ENCODE measurements around the gene TMEM229B. TPM values are rescaled to one million over a fixed set of nuclear protein-coding genes. Genes with fewer than 3 reads are reported as not detected.

The TMEM229B gene
- total and polyA plus RNA-seq, 4 donors = 0.40 to 2.0 (median 1.6) TPM

DNA sequence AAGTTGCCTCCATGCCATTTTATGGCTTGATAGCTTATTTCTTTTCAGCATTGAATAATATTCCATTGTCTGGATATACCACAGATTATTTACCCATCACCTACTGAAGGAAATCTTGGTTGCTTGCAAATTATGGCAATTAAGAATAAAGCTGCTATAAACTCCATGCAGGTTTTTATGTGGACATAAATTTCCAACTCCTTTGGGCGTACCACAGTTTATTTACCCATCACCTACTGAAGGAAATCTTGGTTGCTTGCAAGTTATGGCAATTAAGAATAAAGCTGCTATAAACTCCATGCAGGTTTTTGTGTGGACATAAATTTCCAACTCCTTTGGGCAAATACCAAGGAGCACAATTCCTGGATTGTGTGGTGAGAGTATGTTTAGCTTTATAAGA lies 32.0 kb upstream of the TMEM229B start (continued):
- TF ChIP-seq HNF4G (IDR thresholded peaks at IDR 0.05) (no peak), GABPA (IDR thresholded peaks at IDR 0.05 in 1 of 2, conservative IDR thresholded peaks at IDR 0.05 in 1 of 2) (no peak)

DNA sequence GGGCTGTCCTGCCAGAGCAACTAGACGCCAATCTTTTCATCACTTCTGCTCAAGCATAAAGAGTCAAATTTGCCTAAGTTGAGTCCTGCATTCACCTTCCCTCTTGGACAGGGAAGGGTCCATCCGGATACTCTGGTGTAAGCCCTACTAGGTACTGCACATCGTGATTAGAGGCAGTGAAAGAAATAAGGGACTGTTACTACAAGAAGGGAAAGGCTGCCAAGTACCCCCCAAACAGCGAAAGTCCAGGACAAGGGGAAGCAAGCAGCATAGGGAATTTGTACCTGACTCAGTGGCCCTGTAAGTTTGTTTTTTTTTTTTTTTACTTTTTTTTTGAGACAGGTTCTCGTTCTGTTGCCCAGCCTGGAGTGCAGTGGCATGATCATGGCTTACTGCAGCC lies 30.9 kb upstream of the TMEM229B start:
- no peak for TF ChIP-seq EGR1 (IDR thresholded peaks at IDR 0.05; ENCODE audit: low read depth in 2 of 2)
- no peak for TF ChIP-seq RAD21 (IDR thresholded peaks at IDR 0.05)
- TF ChIP-seq, protein P1, sequence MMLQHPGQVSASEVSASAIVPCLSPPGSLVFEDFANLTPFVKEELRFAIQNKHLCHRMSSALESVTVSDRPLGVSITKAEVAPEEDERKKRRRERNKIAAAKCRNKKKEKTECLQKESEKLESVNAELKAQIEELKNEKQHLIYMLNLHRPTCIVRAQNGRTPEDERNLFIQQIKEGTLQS (IDR thresholded peaks at IDR 0.05) = no peak
- no peak for TF ChIP-seq FOXA2 (IDR thresholded peaks at IDR 0.05)
- TF ChIP-seq, protein P2, sequence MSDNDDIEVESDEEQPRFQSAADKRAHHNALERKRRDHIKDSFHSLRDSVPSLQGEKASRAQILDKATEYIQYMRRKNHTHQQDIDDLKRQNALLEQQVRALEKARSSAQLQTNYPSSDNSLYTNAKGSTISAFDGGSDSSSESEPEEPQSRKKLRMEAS (IDR thresholded peaks at IDR 0.05) = no peak
- no peak for TF ChIP-seq RXRA (IDR thresholded peaks at IDR 0.05)
- TF ChIP-seq HNF4A (conservative IDR thresholded peaks at IDR 0.05) = no peak
- TF ChIP-seq YY1 (IDR thresholded peaks at IDR 0.05) = no peak
- TF ChIP-seq, protein P3, sequence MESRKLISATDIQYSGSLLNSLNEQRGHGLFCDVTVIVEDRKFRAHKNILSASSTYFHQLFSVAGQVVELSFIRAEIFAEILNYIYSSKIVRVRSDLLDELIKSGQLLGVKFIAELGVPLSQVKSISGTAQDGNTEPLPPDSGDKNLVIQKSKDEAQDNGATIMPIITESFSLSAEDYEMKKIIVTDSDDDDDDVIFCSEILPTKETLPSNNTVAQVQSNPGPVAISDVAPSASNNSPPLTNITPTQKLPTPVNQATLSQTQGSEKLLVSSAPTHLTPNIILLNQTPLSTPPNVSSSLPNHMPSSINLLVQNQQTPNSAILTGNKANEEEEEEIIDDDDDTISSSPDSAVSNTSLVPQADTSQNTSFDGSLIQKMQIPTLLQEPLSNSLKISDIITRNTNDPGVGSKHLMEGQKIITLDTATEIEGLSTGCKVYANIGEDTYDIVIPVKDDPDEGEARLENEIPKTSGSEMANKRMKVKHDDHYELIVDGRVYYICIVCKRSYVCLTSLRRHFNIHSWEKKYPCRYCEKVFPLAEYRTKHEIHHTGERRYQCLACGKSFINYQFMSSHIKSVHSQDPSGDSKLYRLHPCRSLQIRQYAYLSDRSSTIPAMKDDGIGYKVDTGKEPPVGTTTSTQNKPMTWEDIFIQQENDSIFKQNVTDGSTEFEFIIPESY (IDR thresholded peaks at IDR 0.05) = no peak
- TF ChIP-seq, protein P4, sequence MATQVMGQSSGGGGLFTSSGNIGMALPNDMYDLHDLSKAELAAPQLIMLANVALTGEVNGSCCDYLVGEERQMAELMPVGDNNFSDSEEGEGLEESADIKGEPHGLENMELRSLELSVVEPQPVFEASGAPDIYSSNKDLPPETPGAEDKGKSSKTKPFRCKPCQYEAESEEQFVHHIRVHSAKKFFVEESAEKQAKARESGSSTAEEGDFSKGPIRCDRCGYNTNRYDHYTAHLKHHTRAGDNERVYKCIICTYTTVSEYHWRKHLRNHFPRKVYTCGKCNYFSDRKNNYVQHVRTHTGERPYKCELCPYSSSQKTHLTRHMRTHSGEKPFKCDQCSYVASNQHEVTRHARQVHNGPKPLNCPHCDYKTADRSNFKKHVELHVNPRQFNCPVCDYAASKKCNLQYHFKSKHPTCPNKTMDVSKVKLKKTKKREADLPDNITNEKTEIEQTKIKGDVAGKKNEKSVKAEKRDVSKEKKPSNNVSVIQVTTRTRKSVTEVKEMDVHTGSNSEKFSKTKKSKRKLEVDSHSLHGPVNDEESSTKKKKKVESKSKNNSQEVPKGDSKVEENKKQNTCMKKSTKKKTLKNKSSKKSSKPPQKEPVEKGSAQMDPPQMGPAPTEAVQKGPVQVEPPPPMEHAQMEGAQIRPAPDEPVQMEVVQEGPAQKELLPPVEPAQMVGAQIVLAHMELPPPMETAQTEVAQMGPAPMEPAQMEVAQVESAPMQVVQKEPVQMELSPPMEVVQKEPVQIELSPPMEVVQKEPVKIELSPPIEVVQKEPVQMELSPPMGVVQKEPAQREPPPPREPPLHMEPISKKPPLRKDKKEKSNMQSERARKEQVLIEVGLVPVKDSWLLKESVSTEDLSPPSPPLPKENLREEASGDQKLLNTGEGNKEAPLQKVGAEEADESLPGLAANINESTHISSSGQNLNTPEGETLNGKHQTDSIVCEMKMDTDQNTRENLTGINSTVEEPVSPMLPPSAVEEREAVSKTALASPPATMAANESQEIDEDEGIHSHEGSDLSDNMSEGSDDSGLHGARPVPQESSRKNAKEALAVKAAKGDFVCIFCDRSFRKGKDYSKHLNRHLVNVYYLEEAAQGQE (IDR thresholded peaks at IDR 0.05) = no peak
- TF ChIP-seq FOXA1 (IDR thresholded peaks at IDR 0.05) = no peak
- TF ChIP-seq SP1 (IDR thresholded peaks at IDR 0.05) = no peak
- TF ChIP-seq GABPA (IDR thresholded peaks at IDR 0.05 in 1 of 2, conservative IDR thresholded peaks at IDR 0.05 in 1 of 2) = no peak
- TF ChIP-seq, protein P5, sequence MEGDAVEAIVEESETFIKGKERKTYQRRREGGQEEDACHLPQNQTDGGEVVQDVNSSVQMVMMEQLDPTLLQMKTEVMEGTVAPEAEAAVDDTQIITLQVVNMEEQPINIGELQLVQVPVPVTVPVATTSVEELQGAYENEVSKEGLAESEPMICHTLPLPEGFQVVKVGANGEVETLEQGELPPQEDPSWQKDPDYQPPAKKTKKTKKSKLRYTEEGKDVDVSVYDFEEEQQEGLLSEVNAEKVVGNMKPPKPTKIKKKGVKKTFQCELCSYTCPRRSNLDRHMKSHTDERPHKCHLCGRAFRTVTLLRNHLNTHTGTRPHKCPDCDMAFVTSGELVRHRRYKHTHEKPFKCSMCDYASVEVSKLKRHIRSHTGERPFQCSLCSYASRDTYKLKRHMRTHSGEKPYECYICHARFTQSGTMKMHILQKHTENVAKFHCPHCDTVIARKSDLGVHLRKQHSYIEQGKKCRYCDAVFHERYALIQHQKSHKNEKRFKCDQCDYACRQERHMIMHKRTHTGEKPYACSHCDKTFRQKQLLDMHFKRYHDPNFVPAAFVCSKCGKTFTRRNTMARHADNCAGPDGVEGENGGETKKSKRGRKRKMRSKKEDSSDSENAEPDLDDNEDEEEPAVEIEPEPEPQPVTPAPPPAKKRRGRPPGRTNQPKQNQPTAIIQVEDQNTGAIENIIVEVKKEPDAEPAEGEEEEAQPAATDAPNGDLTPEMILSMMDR (IDR thresholded peaks at IDR 0.05; ENCODE audit: low read depth, low read length, missing input control) = no peak
- no peak for TF ChIP-seq JUND (IDR thresholded peaks at IDR 0.05)
- TF ChIP-seq NR2F2 (IDR thresholded peaks at IDR 0.05) = no peak
- no peak for TF ChIP-seq TAF1 (conservative IDR thresholded peaks at IDR 0.05)
- TF ChIP-seq HNF4G (IDR thresholded peaks at IDR 0.05) = no peak
- H3K36me3 ChIP-seq (ENCODE audit: control insufficient read depth in 4 of 4, insufficient read depth in 3 of 4, low read depth in 1 of 4, low read length in 3 of 4) = no peaks in the 10 kb centered on the region
- no peak overlapping the region for H3K9ac ChIP-seq (ENCODE audit: low read depth in 1 of 2, low read length in 2 of 2)
- no peaks in the 10 kb centered on the region for H3K27me3 ChIP-seq (ENCODE audit: control insufficient read depth in 4 of 4, insufficient read depth in 4 of 4, low read length in 3 of 4)
- 85% methylated on average over 5 of the region's 5 CpGs for WGBS
- no peak for DNase-seq (ENCODE audit: low spot score)
- H3K27ac ChIP-seq (ENCODE audit: low read depth in 1 of 2, low read length in 2 of 2) = no peak overlapping the region
- H3K4me1 ChIP-seq (ENCODE audit: control insufficient read depth in 4 of 4, insufficient read depth in 4 of 4, low read length in 3 of 4) = peaks cover 0 to 12% (median 6%) of the 10 kb centered on the region in 4 donors
- no peak overlapping the region for H3K4me3 ChIP-seq (ENCODE audit: low read depth in 1 of 3, low read length in 3 of 3)
- H3K9me3 ChIP-seq (ENCODE audit: control insufficient read depth in 4 of 4, low read length in 3 of 4) = no peaks in the 10 kb centered on the region

Data from liver (tissue), 9 donors.